ENCODE measurements around the gene MAP3K21.

Gene MAP3K21

GRCh38 chr1:233409540-233409939, 82.0 kb downstream of the MAP3K21 start:
- WGBS (ENCODE audit: extremely low coverage, insufficient coverage, insufficient read length), result no CpG with 5 or more reads among the region's 2 CpGs
- Histone ChIP-seq H3K18ac (ENCODE audit: low read length) (no peak overlapping the region), H2BK12ac (ENCODE audit: low read length) (no peak overlapping the region), H3K36me3 (ENCODE audit: control insufficient read depth in 1 of 2, insufficient read depth in 2 of 2, low read length in 2 of 2) (no peaks in the 10 kb centered on the region), H4K8ac (ENCODE audit: low read depth, low read length) (no peak overlapping the region), H2AFZ (ENCODE audit: insufficient read depth, low read length, poor library complexity) (no peak overlapping the region), H2BK120ac (ENCODE audit: insufficient read depth, low read length, poor library complexity) (no peak overlapping the region), H3K9me3 (ENCODE audit: insufficient read depth, low read depth, low read length) (no peaks in the 10 kb centered on the region), H3K4ac (ENCODE audit: low read depth, low read length) (no peak overlapping the region), H3K23ac (ENCODE audit: low read length) (no peak overlapping the region), H3K79me1 (ENCODE audit: low read length) (no peaks in the 10 kb centered on the region), H2BK5ac (ENCODE audit: low read depth, low read length, poor library complexity) (no peak overlapping the region), H3K14ac (ENCODE audit: low read length) (no peak overlapping the region), H3K27me3 (ENCODE audit: insufficient read depth, low read length) (no peaks in the 10 kb centered on the region), H3K79me2 (ENCODE audit: control insufficient read depth, insufficient read depth, low read length, poor library complexity) (no peaks in the 10 kb centered on the region), H3K4me2 (ENCODE audit: low read length) (no peak overlapping the region), H2AK5ac (ENCODE audit: low read length) (no peak overlapping the region), H3K4me1 (ENCODE audit: control insufficient read depth in 1 of 2, insufficient read depth in 2 of 2, low read length in 2 of 2) (no peaks in the 10 kb centered on the region), H3K27ac (ENCODE audit: low read depth, low read length) (no peak overlapping the region), H3K4me3 (ENCODE audit: low read depth, low read length) (no peak overlapping the region), H4K91ac (ENCODE audit: low read depth, low read length) (no peak overlapping the region), H3K9ac (ENCODE audit: low read length) (no peak overlapping the region), H4K12ac (ENCODE audit: low read depth, low read length) (no peak overlapping the region)
- no peak for DNase-seq

GRCh38 chr1:233410906-233411305, 83.4 kb downstream of the MAP3K21 start:
- no peaks in the 10 kb centered on the region for H3K4me1 ChIP-seq (ENCODE audit: control insufficient read depth in 1 of 2, insufficient read depth in 2 of 2, low read length in 2 of 2)
- H3K4ac ChIP-seq (ENCODE audit: low read depth, low read length), result no peak overlapping the region
- no peak for DNase-seq
- no peak overlapping the region for H3K27ac ChIP-seq (ENCODE audit: low read depth, low read length)
- H2BK5ac ChIP-seq (ENCODE audit: low read depth, low read length, poor library complexity), result no peak overlapping the region
- H2AFZ ChIP-seq (ENCODE audit: insufficient read depth, low read length, poor library complexity), result no peak overlapping the region
- no peak overlapping the region for H2AK5ac ChIP-seq (ENCODE audit: low read length)
- no peak overlapping the region for H2BK120ac ChIP-seq (ENCODE audit: insufficient read depth, low read length, poor library complexity)
- no peaks in the 10 kb centered on the region for H3K79me1 ChIP-seq (ENCODE audit: low read length)
- no peak overlapping the region for H3K23ac ChIP-seq (ENCODE audit: low read length)
- no peak overlapping the region for H3K4me3 ChIP-seq (ENCODE audit: low read depth, low read length)
- H4K12ac ChIP-seq (ENCODE audit: low read depth, low read length), result no peak overlapping the region
- H3K4me2 ChIP-seq (ENCODE audit: low read length), result no peak overlapping the region
- no peaks in the 10 kb centered on the region for H3K36me3 ChIP-seq (ENCODE audit: control insufficient read depth in 1 of 2, insufficient read depth in 2 of 2, low read length in 2 of 2)
- no peak overlapping the region for H3K14ac ChIP-seq (ENCODE audit: low read length)
- H3K9ac ChIP-seq (ENCODE audit: low read length), result no peak overlapping the region
- H3K79me2 ChIP-seq (ENCODE audit: control insufficient read depth, insufficient read depth, low read length, poor library complexity), result no peaks in the 10 kb centered on the region
- H4K91ac ChIP-seq (ENCODE audit: low read depth, low read length), result no peak overlapping the region
- no CpG with 5 or more reads among the region's 5 CpGs for WGBS (ENCODE audit: extremely low coverage, insufficient coverage, insufficient read length)
- H3K18ac ChIP-seq (ENCODE audit: low read length), result no peak overlapping the region
- H3K9me3 ChIP-seq (ENCODE audit: insufficient read depth, low read depth, low read length), result no peaks in the 10 kb centered on the region
- no peaks in the 10 kb centered on the region for H3K27me3 ChIP-seq (ENCODE audit: insufficient read depth, low read length)
- H4K8ac ChIP-seq (ENCODE audit: low read depth, low read length), result no peak overlapping the region
- H2BK12ac ChIP-seq (ENCODE audit: low read length), result no peak overlapping the region

- H2BK120ac ChIP-seq (ENCODE audit: insufficient read depth, low read length, poor library complexity), result no peak overlapping the region
- H4K8ac ChIP-seq (ENCODE audit: low read depth, low read length), result no peak overlapping the region
- no peaks in the 10 kb centered on the region for H3K79me2 ChIP-seq (ENCODE audit: control insufficient read depth, insufficient read depth, low read length, poor library complexity)
- H2AK5ac ChIP-seq (ENCODE audit: low read length), result no peak overlapping the region
- no peak overlapping the region for H3K4ac ChIP-seq (ENCODE audit: low read depth, low read length)
- H2AFZ ChIP-seq (ENCODE audit: insufficient read depth, low read length, poor library complexity), result no peak overlapping the region
- H2BK5ac ChIP-seq (ENCODE audit: low read depth, low read length, poor library complexity), result no peak overlapping the region
- no peak overlapping the region for H3K14ac ChIP-seq (ENCODE audit: low read length)
- H4K12ac ChIP-seq (ENCODE audit: low read depth, low read length), result no peak overlapping the region
- H3K79me1 ChIP-seq (ENCODE audit: low read length), result no peaks in the 10 kb centered on the region
- no peaks in the 10 kb centered on the region for H3K4me1 ChIP-seq (ENCODE audit: control insufficient read depth in 1 of 2, insufficient read depth in 2 of 2, low read length in 2 of 2)
- DNase-seq, result no peak
- H4K91ac ChIP-seq (ENCODE audit: low read depth, low read length), result no peak overlapping the region
- H2BK12ac ChIP-seq (ENCODE audit: low read length), result no peak overlapping the region
- H3K9me3 ChIP-seq (ENCODE audit: insufficient read depth, low read depth, low read length), result no peaks in the 10 kb centered on the region
- no peak overlapping the region for H3K23ac ChIP-seq (ENCODE audit: low read length)
- H3K27me3 ChIP-seq (ENCODE audit: insufficient read depth, low read length), result no peaks in the 10 kb centered on the region
- H3K18ac ChIP-seq (ENCODE audit: low read length), result no peak overlapping the region
- H3K4me2 ChIP-seq (ENCODE audit: low read length), result no peak overlapping the region
- no peaks in the 10 kb centered on the region for H3K36me3 ChIP-seq (ENCODE audit: control insufficient read depth in 1 of 2, insufficient read depth in 2 of 2, low read length in 2 of 2)
- H3K27ac ChIP-seq (ENCODE audit: low read depth, low read length), result no peak overlapping the region
- H3K9ac ChIP-seq (ENCODE audit: low read length), result no peak overlapping the region
- H3K4me3 ChIP-seq (ENCODE audit: low read depth, low read length), result no peak overlapping the region
- no CpG with 5 or more reads among the region's 2 CpGs for WGBS (ENCODE audit: extremely low coverage, insufficient coverage, insufficient read length)
Measured at GRCh38 chr1:233412812-233413211, 85.3 kb downstream of the MAP3K21 start.

GRCh38 chr1:233421293-233421692, 93.8 kb downstream of the MAP3K21 start:
- H3K4me3 ChIP-seq (ENCODE audit: low read depth, low read length), result no peak overlapping the region
- no peak overlapping the region for H4K91ac ChIP-seq (ENCODE audit: low read depth, low read length)
- no peak overlapping the region for H2BK120ac ChIP-seq (ENCODE audit: insufficient read depth, low read length, poor library complexity)
- no peak overlapping the region for H4K8ac ChIP-seq (ENCODE audit: low read depth, low read length)
- no peaks in the 10 kb centered on the region for H3K4me1 ChIP-seq (ENCODE audit: control insufficient read depth in 1 of 2, insufficient read depth in 2 of 2, low read length in 2 of 2)
- H3K79me1 ChIP-seq (ENCODE audit: low read length), result no peaks in the 10 kb centered on the region
- H4K12ac ChIP-seq (ENCODE audit: low read depth, low read length), result no peak overlapping the region
- no peaks in the 10 kb centered on the region for H3K27me3 ChIP-seq (ENCODE audit: insufficient read depth, low read length)
- H3K27ac ChIP-seq (ENCODE audit: low read depth, low read length), result no peak overlapping the region
- H3K79me2 ChIP-seq (ENCODE audit: control insufficient read depth, insufficient read depth, low read length, poor library complexity), result no peaks in the 10 kb centered on the region
- H3K14ac ChIP-seq (ENCODE audit: low read length), result no peak overlapping the region
- H2BK5ac ChIP-seq (ENCODE audit: low read depth, low read length, poor library complexity), result no peak overlapping the region
- H3K23ac ChIP-seq (ENCODE audit: low read length), result no peak overlapping the region
- no peak overlapping the region for H3K18ac ChIP-seq (ENCODE audit: low read length)
- DNase-seq, result no peak
- no peak overlapping the region for H3K4me2 ChIP-seq (ENCODE audit: low read length)
- no peak overlapping the region for H2AFZ ChIP-seq (ENCODE audit: insufficient read depth, low read length, poor library complexity)
- no peak overlapping the region for H3K4ac ChIP-seq (ENCODE audit: low read depth, low read length)
- no peak overlapping the region for H3K9ac ChIP-seq (ENCODE audit: low read length)
- H3K36me3 ChIP-seq (ENCODE audit: control insufficient read depth in 1 of 2, insufficient read depth in 2 of 2, low read length in 2 of 2), result no peaks in the 10 kb centered on the region
- no peaks in the 10 kb centered on the region for H3K9me3 ChIP-seq (ENCODE audit: insufficient read depth, low read depth, low read length)
- H2BK12ac ChIP-seq (ENCODE audit: low read length), result no peak overlapping the region
- H2AK5ac ChIP-seq (ENCODE audit: low read length), result no peak overlapping the region
